ENCODE data around the gene PNLIPRP3.

The PNLIPRP3 gene

GRCh38 chr10:116450861-116451260, 23.2 kb downstream of the PNLIPRP3 start:
- TF ChIP-seq ZNF70 (CRISPR knock-in tag; IDR thresholded peaks at IDR 0.05) (no peak), ESRRG (CRISPR knock-in tag; IDR thresholded peaks at IDR 0.05) (no peak), SNAI2 (CRISPR knock-in tag; IDR thresholded peaks at IDR 0.05) (no peak), RARB (CRISPR knock-in tag; IDR thresholded peaks at IDR 0.05) (no peak), ZNF8 (CRISPR knock-in tag; IDR thresholded peaks at IDR 0.05) (no peak), ISL1 (CRISPR knock-in tag; IDR thresholded peaks at IDR 0.05) (no peak), CREB5 (CRISPR knock-in tag; IDR thresholded peaks at IDR 0.05; ENCODE audit: low read depth) (no peak), TCF4 (CRISPR knock-in tag; IDR thresholded peaks at IDR 0.05; ENCODE audit: borderline replicate concordance) (no peak), CSDC2 (CRISPR knock-in tag; IDR thresholded peaks at IDR 0.05) (no peak)
- no peak for ATAC-seq

- no peak for ATAC-seq
- no peak for TF ChIP-seq GLIS3 (CRISPR knock-in tag; IDR thresholded peaks at IDR 0.05)
- no peak for TF ChIP-seq PATZ1 (CRISPR knock-in tag; IDR thresholded peaks at IDR 0.05; ENCODE audit: borderline replicate concordance)
Observed at GRCh38 chr10:116451711-116452337, 24.2 kb downstream of the PNLIPRP3 start.

GRCh38 chr10:116452338-116452720, 24.7 kb downstream of the PNLIPRP3 start:
- no peak for ATAC-seq
- no peak for TF ChIP-seq RARB (CRISPR knock-in tag; IDR thresholded peaks at IDR 0.05)
- TF ChIP-seq PPARA (CRISPR knock-in tag; IDR thresholded peaks at IDR 0.05; ENCODE audit: borderline replicate concordance) = no peak
- no peak for TF ChIP-seq CSDC2 (CRISPR knock-in tag; IDR thresholded peaks at IDR 0.05)
- no peak for TF ChIP-seq ZC3H10 (CRISPR knock-in tag; IDR thresholded peaks at IDR 0.05)
- TF ChIP-seq PATZ1 (CRISPR knock-in tag; IDR thresholded peaks at IDR 0.05; ENCODE audit: borderline replicate concordance) = no peak
- TF ChIP-seq OSR1 (CRISPR knock-in tag; IDR thresholded peaks at IDR 0.05) = no peak
- no peak for TF ChIP-seq TCF4 (CRISPR knock-in tag; IDR thresholded peaks at IDR 0.05; ENCODE audit: borderline replicate concordance)
- TF ChIP-seq ZNF565 (CRISPR knock-in tag; conservative IDR thresholded peaks at IDR 0.05; ENCODE audit: low read depth) = no peak
- no peak for TF ChIP-seq ISL1 (CRISPR knock-in tag; IDR thresholded peaks at IDR 0.05)
- TF ChIP-seq BACH2 (CRISPR knock-in tag; IDR thresholded peaks at IDR 0.05; ENCODE audit: borderline replicate concordance) = no peak
- TF ChIP-seq CSRNP3 (CRISPR knock-in tag; IDR thresholded peaks at IDR 0.05) = no peak
- TF ChIP-seq POU6F1 (CRISPR knock-in tag; IDR thresholded peaks at IDR 0.05; ENCODE audit: borderline replicate concordance, low read depth) = no peak
- TF ChIP-seq ARNTL (CRISPR knock-in tag; IDR thresholded peaks at IDR 0.05; ENCODE audit: borderline replicate concordance, low read depth) = no peak
- no peak for TF ChIP-seq ZNF8 (CRISPR knock-in tag; IDR thresholded peaks at IDR 0.05)
- no peak for TF ChIP-seq GLIS3 (CRISPR knock-in tag; IDR thresholded peaks at IDR 0.05)
- no peak for TF ChIP-seq SNAI2 (CRISPR knock-in tag; IDR thresholded peaks at IDR 0.05)
- TF ChIP-seq ZFP3 (CRISPR knock-in tag; IDR thresholded peaks at IDR 0.05) = no peak

GRCh38 chr10:116457488-116457887, 29.8 kb downstream of the PNLIPRP3 start:
- ATAC-seq = no peak
- TF ChIP-seq TCF4 (CRISPR knock-in tag; IDR thresholded peaks at IDR 0.05; ENCODE audit: borderline replicate concordance) (no peak), ISL1 (CRISPR knock-in tag; IDR thresholded peaks at IDR 0.05) (no peak), ZNF565 (CRISPR knock-in tag; conservative IDR thresholded peaks at IDR 0.05; ENCODE audit: low read depth) (no peak), CSRNP3 (CRISPR knock-in tag; IDR thresholded peaks at IDR 0.05) (no peak), ZFP3 (CRISPR knock-in tag; IDR thresholded peaks at IDR 0.05) (no peak), ZFP30 (CRISPR knock-in tag; IDR thresholded peaks at IDR 0.05) (no peak), GLIS3 (CRISPR knock-in tag; IDR thresholded peaks at IDR 0.05) (no peak), ZNF70 (CRISPR knock-in tag; IDR thresholded peaks at IDR 0.05) (no peak), BACH2 (CRISPR knock-in tag; IDR thresholded peaks at IDR 0.05; ENCODE audit: borderline replicate concordance) (no peak), TOX (CRISPR knock-in tag; IDR thresholded peaks at IDR 0.05; ENCODE audit: borderline replicate concordance) (no peak), PPARA (CRISPR knock-in tag; IDR thresholded peaks at IDR 0.05; ENCODE audit: borderline replicate concordance) (no peak), ESRRG (CRISPR knock-in tag; IDR thresholded peaks at IDR 0.05) (no peak), POU6F1 (CRISPR knock-in tag; IDR thresholded peaks at IDR 0.05; ENCODE audit: borderline replicate concordance, low read depth) (no peak), RARB (CRISPR knock-in tag; IDR thresholded peaks at IDR 0.05) (no peak), ZC3H10 (CRISPR knock-in tag; IDR thresholded peaks at IDR 0.05) (no peak), SNAI2 (CRISPR knock-in tag; IDR thresholded peaks at IDR 0.05) (no peak)

Measured in SK-N-SH treated with all-trans-retinoic acid at 6 μM for 48 hours (cell line).